ENCODE data around the gene SRGAP1.

The SRGAP1 gene

DNA sequence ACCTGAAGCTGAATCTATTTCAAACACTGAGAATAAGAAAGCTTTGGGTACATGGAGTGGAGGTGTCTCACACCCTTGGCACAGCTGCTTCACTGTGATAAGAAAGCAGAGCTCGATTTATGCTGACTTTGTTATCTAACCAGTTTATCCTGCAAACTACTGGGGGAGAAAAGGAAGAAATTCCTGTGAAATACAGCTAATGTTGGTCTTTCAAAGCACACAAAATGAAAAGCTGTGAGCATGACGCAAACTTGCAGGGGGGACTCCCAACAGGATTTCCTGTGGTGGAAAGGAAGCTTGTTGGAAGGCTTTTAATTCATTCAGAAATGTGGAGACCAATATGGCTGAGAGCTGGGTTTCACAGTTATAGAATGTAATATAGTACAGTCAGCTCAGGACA, 53.4 kb downstream of the SRGAP1 start:
- TF ChIP-seq ZNF274 (IDR thresholded peaks at IDR 0.05; ENCODE audit: low read depth, low read length): no peak
- H3K4me3 ChIP-seq (ENCODE audit: low read length): no peak overlapping the region

GRCh38 chr12:63898764-63899337, 54.4 kb downstream of the SRGAP1 start:
- TF ChIP-seq ZNF274 (IDR thresholded peaks at IDR 0.05; ENCODE audit: low read depth, low read length): no peak

DNA sequence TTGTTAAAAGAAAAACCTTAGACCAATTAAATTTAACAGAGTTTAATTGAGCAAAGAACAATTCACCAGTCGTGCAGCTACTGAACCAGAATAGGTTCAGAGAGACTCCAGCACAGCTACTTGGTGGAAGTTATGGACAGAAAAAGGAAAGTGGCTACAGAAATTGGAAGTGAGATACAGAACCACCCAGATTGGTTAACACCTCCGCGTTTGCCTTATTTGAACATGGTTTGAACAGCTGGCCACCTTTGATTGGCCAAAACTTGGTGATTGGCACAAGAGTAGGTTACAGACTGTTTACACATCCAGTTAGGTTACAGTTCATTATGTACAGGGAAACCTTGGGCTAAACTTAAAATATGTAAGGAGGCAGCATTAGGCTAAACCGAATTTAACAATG, 54.9 kb downstream of the SRGAP1 start:
- TF ChIP-seq ZNF274 (IDR thresholded peaks at IDR 0.05; ENCODE audit: low read depth, low read length): no peak

More at GRCh38 chr12:63898764-63899337, 54.4 kb downstream of the SRGAP1 start:
- no peak overlapping the region for H3K4me3 ChIP-seq (ENCODE audit: low read length)

DNA sequence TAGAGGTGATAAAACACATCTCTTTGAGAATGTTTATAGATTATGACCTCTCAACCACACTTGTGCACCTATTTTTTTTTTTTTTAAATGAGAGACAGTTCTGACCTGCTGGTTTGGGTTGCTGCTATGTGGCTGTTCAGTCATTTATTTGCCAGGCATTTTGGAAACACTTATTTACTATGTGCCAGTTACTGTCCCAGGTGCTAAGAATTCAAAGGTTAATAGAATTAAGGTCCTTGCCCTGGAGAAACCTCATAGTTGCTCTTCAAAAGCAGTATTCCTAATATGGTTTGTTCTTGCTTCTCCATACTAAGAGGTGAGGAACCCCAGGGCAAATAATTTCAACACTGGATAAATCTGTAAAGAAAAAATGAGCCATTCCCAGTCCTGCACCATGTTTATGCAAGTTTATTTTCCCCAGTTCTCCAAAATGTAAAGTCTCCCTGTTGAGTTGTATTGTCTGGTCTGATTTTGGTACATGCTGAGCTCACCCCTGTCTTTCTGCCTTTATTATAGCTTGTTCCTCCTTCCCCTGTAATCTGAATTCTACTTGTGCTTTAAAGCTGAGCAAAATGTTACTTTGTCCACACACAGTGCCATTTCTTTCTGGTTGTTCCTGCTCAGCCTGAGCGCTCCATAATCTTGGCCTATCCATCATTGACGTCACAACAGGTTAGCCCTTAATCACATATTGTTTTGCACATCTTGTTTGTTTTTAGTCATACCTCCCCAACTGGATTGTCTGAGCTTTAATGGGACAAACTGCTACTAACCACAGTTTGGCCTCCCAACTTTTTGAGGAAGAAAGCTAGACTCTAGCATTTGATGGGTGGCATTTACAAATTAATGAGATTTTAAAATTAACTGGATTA, 56.7 kb downstream of the SRGAP1 start:
- no peak for TF ChIP-seq ZNF274 (IDR thresholded peaks at IDR 0.05; ENCODE audit: low read depth, low read length)

More for the DNA sequence above, 54.9 kb downstream of the SRGAP1 start:
- H3K4me3 ChIP-seq (ENCODE audit: low read length): no peak overlapping the region

GRCh38 chr12:63904653-63905052, 60.2 kb downstream of the SRGAP1 start:
- no peak for TF ChIP-seq ZNF274 (IDR thresholded peaks at IDR 0.05; ENCODE audit: low read depth, low read length)
- H3K4me3 ChIP-seq (ENCODE audit: low read length): no peak overlapping the region

More for the DNA sequence above, 56.7 kb downstream of the SRGAP1 start:
- no peak overlapping the region for H3K4me3 ChIP-seq (ENCODE audit: low read length)

- TF ChIP-seq ZNF274 (IDR thresholded peaks at IDR 0.05; ENCODE audit: low read depth, low read length): no peak
- H3K4me3 ChIP-seq (ENCODE audit: low read length): no peak overlapping the region
Observed at GRCh38 chr12:63905544-63905943, 61.0 kb downstream of the SRGAP1 start.

GRCh38 chr12:63906876-63907275, 62.4 kb downstream of the SRGAP1 start:
- no peak for TF ChIP-seq ZNF274 (IDR thresholded peaks at IDR 0.05; ENCODE audit: low read depth, low read length)
- no peak overlapping the region for H3K4me3 ChIP-seq (ENCODE audit: low read length)

DNA sequence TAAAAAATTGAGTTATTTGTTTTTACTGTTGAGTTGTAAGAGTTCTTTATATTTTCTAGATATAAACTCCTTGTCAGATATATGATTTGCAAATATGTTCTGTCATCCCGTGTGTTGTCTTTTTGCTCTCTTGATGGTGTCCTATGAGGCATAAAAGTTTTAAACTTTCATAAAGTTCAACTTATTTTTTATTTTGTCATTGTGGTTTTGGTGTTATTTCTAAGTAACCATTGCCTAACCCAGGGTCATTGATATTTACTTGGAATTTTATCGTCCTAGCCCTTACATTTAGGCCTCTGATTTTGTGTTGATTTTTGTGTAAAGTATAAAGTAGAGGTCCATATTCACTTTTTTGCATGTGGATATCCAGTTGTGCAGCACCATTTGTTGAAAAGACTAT, 63.1 kb downstream of the SRGAP1 start:
- no peak for TF ChIP-seq ZNF274 (IDR thresholded peaks at IDR 0.05; ENCODE audit: low read depth, low read length)
- no peak overlapping the region for H3K4me3 ChIP-seq (ENCODE audit: low read length)

- no peak overlapping the region for H3K4me3 ChIP-seq (ENCODE audit: low read length)
- no peak for TF ChIP-seq ZNF274 (IDR thresholded peaks at IDR 0.05; ENCODE audit: low read depth, low read length)
Observed at GRCh38 chr12:63909746-63910145, 65.2 kb downstream of the SRGAP1 start.

DNA sequence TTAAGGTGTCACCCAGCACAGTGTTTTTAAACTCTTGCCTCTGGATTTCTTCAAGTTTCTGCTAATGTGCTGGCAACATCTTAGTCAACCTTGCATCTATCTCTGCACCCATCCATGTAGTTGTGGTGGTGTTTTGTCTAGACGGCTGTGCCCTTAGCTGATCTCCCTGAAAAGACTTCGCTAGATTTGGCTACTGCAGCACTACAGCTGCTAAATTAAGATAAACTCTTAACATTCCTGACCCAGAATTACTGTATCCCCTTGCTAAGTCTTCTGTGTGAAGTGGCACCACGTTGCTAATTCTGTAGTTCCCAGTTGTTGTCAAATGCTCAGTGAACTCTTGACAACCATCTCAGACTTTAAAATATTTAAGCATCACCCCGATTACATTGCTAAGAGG, 66.8 kb downstream of the SRGAP1 start:
- no peak for TF ChIP-seq ZNF274 (IDR thresholded peaks at IDR 0.05; ENCODE audit: low read depth, low read length)
- no peak overlapping the region for H3K4me3 ChIP-seq (ENCODE audit: low read length)

- H3K4me3 ChIP-seq (ENCODE audit: low read length): no peak overlapping the region
- TF ChIP-seq ZNF274 (IDR thresholded peaks at IDR 0.05; ENCODE audit: low read depth, low read length): no peak
Observed at GRCh38 chr12:63912651-63913050, 68.2 kb downstream of the SRGAP1 start.

GRCh38 chr12:63913929-63914328, 69.4 kb downstream of the SRGAP1 start:
- no peak for TF ChIP-seq ZNF274 (IDR thresholded peaks at IDR 0.05; ENCODE audit: low read depth, low read length)
- H3K4me3 ChIP-seq (ENCODE audit: low read length): no peak overlapping the region

DNA sequence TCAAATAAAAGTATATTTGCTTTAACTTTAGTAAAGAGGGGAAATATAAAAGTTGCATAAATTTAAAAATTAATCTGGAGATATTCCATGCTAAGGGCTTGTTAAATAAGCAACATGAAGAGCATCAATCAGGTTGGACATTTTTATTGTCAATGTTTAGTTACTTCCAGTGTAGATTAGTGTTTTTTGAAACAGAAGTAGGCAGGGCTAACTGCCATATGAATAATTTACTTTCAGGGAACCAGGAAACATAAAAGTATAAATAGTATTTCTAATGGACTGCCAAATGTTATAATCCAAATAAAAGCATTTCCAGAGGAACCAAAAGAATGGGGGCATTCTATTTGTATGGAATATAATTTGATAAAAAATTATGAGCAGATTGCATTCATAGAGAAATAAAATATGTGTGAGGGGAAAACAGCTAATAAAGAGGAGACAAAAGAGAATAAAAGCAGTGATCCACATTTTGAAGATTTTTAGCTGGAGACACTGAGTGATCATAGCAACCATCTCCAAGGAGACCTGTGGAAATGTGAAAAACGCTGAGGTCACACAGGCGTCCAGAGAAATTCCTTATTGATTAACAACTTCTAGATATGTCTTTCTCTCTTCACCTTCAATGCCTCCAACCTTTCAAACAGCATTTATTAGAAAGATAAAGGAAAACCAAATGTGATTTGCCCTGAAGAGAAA, 70.8 kb downstream of the SRGAP1 start:
- H3K4me3 ChIP-seq (ENCODE audit: low read length): no peak overlapping the region
- TF ChIP-seq ZNF274 (IDR thresholded peaks at IDR 0.05; ENCODE audit: low read depth, low read length): no peak

DNA sequence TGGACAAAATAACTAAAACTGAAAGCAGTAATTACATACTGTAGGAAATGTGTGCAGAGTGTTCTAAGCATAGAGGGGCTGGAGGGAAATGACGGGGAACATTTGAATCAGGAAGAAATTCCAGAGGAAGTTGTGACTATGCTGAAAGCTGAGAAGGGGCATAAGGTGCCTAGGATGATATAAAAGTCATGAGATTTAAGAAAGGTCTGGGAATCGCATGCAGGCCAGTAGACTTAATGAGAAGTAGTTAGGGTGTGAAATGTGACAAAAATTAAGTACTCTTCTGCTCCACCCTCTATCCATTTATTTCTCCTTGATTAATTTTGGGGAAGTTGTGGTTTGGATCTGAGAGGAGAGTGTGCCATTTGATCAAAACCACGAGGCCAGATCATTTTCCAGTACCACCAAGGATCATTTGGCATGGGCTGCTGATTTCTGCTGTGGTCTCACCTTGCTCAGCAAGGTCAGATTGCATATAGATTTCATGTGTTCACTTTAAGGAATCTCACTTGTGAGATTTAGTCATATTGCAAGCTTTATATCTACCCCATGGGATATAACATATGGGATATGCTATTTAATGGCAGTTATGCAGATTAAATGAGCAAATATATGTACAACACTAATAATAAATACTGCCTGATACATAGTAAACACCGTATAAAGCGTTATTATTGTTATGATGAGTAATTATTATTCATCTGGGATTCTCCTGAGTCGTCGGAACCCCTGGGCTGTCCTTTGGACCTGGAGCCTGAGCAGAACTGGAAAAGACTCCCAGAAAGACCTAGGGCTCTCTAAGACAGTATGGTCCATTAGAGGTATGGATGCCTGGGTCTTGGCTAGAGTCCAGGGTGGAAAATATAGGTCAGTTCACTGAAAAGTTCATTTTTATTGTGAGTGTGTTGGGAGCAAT, 72.3 kb downstream of the SRGAP1 start:
- no peak for TF ChIP-seq ZNF274 (IDR thresholded peaks at IDR 0.05; ENCODE audit: low read depth, low read length)
- no peak overlapping the region for H3K4me3 ChIP-seq (ENCODE audit: low read length)

Measured in GM08714 (cell line).